Loucy (cell line): ENCODE data around the gene NHEJ1.
A peak's percentile ranks its signal among the peaks of the same experiment; 100 is the strongest.

Experiments
- H2AFZ ChIP-seq: fragments of 200-600 bp; sonication (generic); 2 replicates; pipeline ENCODE4 v1.6.0; 2016; ENCODE audit warnings: antibody characterized with exemption, mild to moderate bottlenecking, low read length, moderate library complexity
- H3F3A ChIP-seq: fragments of 200-600 bp; 2 replicates; pipeline ENCODE4 v1.6.0; 2016; ENCODE audit warnings: antibody characterized with exemption, low read depth, mild to moderate bottlenecking
- H3K27me3 ChIP-seq: fragments of 200-600 bp; sonication (generic); 2 replicates; pipeline ENCODE4 v1.6.1; 2014; ENCODE audit warnings: low read length, mild to moderate bottlenecking; ENCODE audit not compliant: insufficient read depth, poor library complexity, severe bottlenecking
- H3K36me3 ChIP-seq: fragments of 200-600 bp; sonication (generic); 2 replicates; pipeline ENCODE4 v1.6.1; 2016; ENCODE audit warnings: low read length; ENCODE audit not compliant: insufficient read depth
- H3K4me1 ChIP-seq: fragments of 200-600 bp; sonication (generic); 2 replicates; pipeline ENCODE4 v1.5.1; 2014; ENCODE audit warnings: low read length, mild to moderate bottlenecking; ENCODE audit not compliant: insufficient read depth, poor library complexity, severe bottlenecking
- H3K4me2 ChIP-seq: fragments of 200-600 bp; sonication (generic); 2 replicates; pipeline ENCODE4 v1.6.0; 2014; ENCODE audit warnings: antibody characterized with exemption, low read length, low read depth, mild to moderate bottlenecking; ENCODE audit not compliant: poor library complexity, severe bottlenecking
- H3K4me3 ChIP-seq: fragments of 200-600 bp; sonication (generic); 2 replicates; pipeline ENCODE4 v1.5.1; 2014; ENCODE audit warnings: low read length, mild to moderate bottlenecking, mixed read lengths; ENCODE audit not compliant: poor library complexity, severe bottlenecking
- H3K79me2 ChIP-seq: fragments of 200-600 bp; sonication (generic); 2 replicates; pipeline ENCODE4 v1.6.1; 2014; ENCODE audit warnings: low read length; ENCODE audit not compliant: insufficient read depth
- H3K9ac ChIP-seq: fragments of 200-600 bp; sonication (generic); 2 replicates; pipeline ENCODE4 v1.6.0; 2014; ENCODE audit warnings: mild to moderate bottlenecking, low read depth, low read length, moderate library complexity; ENCODE audit not compliant: poor library complexity, severe bottlenecking
- H3K9me2 ChIP-seq: fragments of 200-600 bp; sonication (generic); replicated peaks from 2 replicates; pipeline ENCODE4 v1.6.1; 2016; ENCODE audit warnings: low read depth, low read length, mixed read lengths
- H3K9me3 ChIP-seq: fragments of 200-600 bp; sonication (generic); 2 replicates; pipeline ENCODE4 v1.6.1; 2014; ENCODE audit warnings: mild to moderate bottlenecking, antibody characterized with exemption, low read length, low read depth; ENCODE audit not compliant: insufficient read depth
- H4K20me1 ChIP-seq: fragments of 200-600 bp; sonication (generic); 2 replicates; pipeline ENCODE4 v1.6.0; 2014; ENCODE audit warnings: antibody characterized with exemption, low read length, mild to moderate bottlenecking; ENCODE audit not compliant: insufficient read depth, poor library complexity, severe bottlenecking
- CTCF ChIP-seq: fragments of 200-600 bp; sonication (generic); conservative IDR thresholded peaks from 2 replicates; pipeline ENCODE4 v1.5.1; 2014; ENCODE audit warnings: mild to moderate bottlenecking, antibody characterized with exemption, low read length
- EZH2phosphoT487 ChIP-seq: fragments of 200-600 bp; IDR thresholded peaks from 2 replicates; pipeline ENCODE4 v1.6.1; 2018; ENCODE audit warnings: antibody characterized with exemption, mild to moderate bottlenecking, moderate library complexity, borderline replicate concordance

Gene NHEJ1

GRCh38 chr2:219078951-219079350 is 81.7 kb downstream of the NHEJ1 start:
- Histone ChIP-seq H3K4me1 (no peaks in the 10 kb centered on the region), H3K9me3 (no peaks in the 10 kb centered on the region), H2AFZ (no peak overlapping the region), H3K4me3 (no peak overlapping the region), H3K9me2 (no peaks in the 10 kb centered on the region), H3K4me2 (no peak overlapping the region), H3K27me3 (no peaks in the 10 kb centered on the region), H3K79me2 (no peaks in the 10 kb centered on the region), H4K20me1 (no peaks in the 10 kb centered on the region), H3K9ac (no peak overlapping the region), H3K36me3 (peaks cover 33% of the 10 kb centered on the region; the same call in 1 of the 2 replicates), H3F3A (no peaks in the 10 kb centered on the region)
- TF ChIP-seq EZH2phosphoT487 (no peak), CTCF (no peak)

GRCh38 chr2:219078126-219078525 is 82.5 kb downstream of the NHEJ1 start:
- H3K4me1 ChIP-seq = no peaks in the 10 kb centered on the region
- H3K36me3 ChIP-seq = peaks cover 34% of the 10 kb centered on the region; the same call in 1 of the 2 replicates
- H3F3A ChIP-seq = no peaks in the 10 kb centered on the region
- no peaks in the 10 kb centered on the region for H3K79me2 ChIP-seq
- no peaks in the 10 kb centered on the region for H3K9me2 ChIP-seq
- H4K20me1 ChIP-seq = no peaks in the 10 kb centered on the region
- TF ChIP-seq CTCF = peak; percentile 58
- no peak for TF ChIP-seq EZH2phosphoT487
- no peak overlapping the region for H2AFZ ChIP-seq
- H3K9ac ChIP-seq = no peak overlapping the region
- no peak overlapping the region for H3K4me2 ChIP-seq
- H3K27me3 ChIP-seq = no peaks in the 10 kb centered on the region
- no peaks in the 10 kb centered on the region for H3K9me3 ChIP-seq
- no peak overlapping the region for H3K4me3 ChIP-seq

- TF ChIP-seq CTCF (no peak), EZH2phosphoT487 (no peak)
- Histone ChIP-seq H3F3A (no peaks in the 10 kb centered on the region), H3K9me3 (no peaks in the 10 kb centered on the region), H2AFZ (no peak overlapping the region), H3K4me1 (no peaks in the 10 kb centered on the region), H4K20me1 (no peaks in the 10 kb centered on the region), H3K9ac (no peak overlapping the region), H3K79me2 (no peaks in the 10 kb centered on the region), H3K27me3 (no peaks in the 10 kb centered on the region), H3K4me3 (no peak overlapping the region), H3K4me2 (no peak overlapping the region), H3K36me3 (peaks cover 34% of the 10 kb centered on the region; the same call in 1 of the 2 replicates), H3K9me2 (no peaks in the 10 kb centered on the region)
Observed at GRCh38 chr2:219076253-219076652, 84.4 kb downstream of the NHEJ1 start.
